ENCODE results near the gene ITIH5. TPM values are rescaled to one million over a fixed set of nuclear protein-coding genes. Genes with fewer than 3 reads are reported as not detected.

Gene ITIH5
- total RNA-seq, 1 donor from 2014 or later = 34.0 TPM

DNA sequence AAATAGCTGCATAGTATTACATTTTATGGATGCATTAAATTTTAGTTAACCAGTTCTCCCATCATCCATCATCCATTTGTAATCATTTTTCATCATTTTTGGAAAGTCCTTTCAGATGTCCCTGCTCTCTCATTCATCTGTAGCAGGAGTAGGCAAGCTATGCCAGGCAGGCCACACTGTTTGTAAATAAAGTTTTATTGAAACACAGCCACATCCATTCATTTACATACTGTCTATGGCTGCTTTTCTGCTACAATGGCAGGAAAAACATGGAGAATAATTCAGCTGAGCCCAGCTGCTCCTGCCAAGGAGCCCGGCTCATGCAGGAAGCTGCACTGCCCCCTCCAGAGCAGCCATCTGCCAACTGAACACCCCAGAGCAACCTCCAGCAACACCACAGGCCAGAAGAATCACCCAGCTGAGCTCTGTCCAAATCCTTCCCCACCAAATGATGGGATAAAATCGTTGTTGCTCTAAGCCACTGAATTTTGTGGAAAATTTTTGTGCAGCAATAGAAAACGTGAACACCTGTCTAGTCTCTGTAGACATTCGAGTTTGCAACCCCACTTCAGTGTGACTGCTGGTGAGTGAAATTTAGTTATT, 19.6 kb downstream of the ITIH5 start:
- peaks cover 5% of the 10 kb centered on the region for H3K4me1 Mint-ChIP-seq (ENCODE audit: unreplicated experiment)
- H3K27me3 Mint-ChIP-seq = no peaks in the 10 kb centered on the region
- TF ChIP-seq, protein P1, sequence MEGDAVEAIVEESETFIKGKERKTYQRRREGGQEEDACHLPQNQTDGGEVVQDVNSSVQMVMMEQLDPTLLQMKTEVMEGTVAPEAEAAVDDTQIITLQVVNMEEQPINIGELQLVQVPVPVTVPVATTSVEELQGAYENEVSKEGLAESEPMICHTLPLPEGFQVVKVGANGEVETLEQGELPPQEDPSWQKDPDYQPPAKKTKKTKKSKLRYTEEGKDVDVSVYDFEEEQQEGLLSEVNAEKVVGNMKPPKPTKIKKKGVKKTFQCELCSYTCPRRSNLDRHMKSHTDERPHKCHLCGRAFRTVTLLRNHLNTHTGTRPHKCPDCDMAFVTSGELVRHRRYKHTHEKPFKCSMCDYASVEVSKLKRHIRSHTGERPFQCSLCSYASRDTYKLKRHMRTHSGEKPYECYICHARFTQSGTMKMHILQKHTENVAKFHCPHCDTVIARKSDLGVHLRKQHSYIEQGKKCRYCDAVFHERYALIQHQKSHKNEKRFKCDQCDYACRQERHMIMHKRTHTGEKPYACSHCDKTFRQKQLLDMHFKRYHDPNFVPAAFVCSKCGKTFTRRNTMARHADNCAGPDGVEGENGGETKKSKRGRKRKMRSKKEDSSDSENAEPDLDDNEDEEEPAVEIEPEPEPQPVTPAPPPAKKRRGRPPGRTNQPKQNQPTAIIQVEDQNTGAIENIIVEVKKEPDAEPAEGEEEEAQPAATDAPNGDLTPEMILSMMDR (conservative IDR thresholded peaks at IDR 0.05) = no peak
- H3K27ac Mint-ChIP-seq = no peak overlapping the region
- DNase-seq (ENCODE audit: extremely low spot score, unreplicated experiment) = no peak
- H3K36me3 Mint-ChIP-seq = peaks cover 7% of the 10 kb centered on the region
- H3K4me3 Mint-ChIP-seq = no peak overlapping the region
- H3K9me3 Mint-ChIP-seq = no peaks in the 10 kb centered on the region

DNA sequence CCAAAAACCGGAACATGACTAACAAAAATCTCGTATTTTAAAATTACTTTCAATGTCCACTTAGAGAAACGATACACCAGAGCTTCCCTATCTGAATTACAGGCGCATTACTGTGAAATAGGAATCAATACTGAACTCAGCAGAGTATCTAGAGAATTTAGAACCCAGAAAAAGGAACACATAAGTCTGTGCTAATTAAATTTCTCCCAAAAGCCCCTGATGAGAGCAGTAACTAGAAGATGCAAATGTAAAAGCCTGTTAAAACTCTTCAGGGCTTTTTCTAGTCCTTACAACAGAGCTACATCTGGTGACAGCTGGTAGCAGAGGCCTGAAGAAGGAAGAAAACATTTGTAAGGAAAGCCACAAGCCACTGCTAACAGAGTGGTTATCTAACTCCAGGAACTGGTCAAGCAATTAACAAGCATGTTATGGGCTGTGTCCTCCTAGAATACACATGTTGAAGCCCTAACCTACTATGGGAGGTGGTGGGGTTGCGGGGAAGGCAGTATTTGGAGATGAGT, 24.2 kb downstream of the ITIH5 start:
- peaks cover 18% of the 10 kb centered on the region for H3K36me3 Mint-ChIP-seq
- no peaks in the 10 kb centered on the region for H3K27me3 Mint-ChIP-seq
- peaks cover 5% of the 10 kb centered on the region for H3K4me1 Mint-ChIP-seq (ENCODE audit: unreplicated experiment)
- DNase-seq (ENCODE audit: extremely low spot score, unreplicated experiment) = no peak
- TF ChIP-seq, protein P1 (conservative IDR thresholded peaks at IDR 0.05) = no peak
- H3K4me3 Mint-ChIP-seq = no peak overlapping the region
- peaks cover 12% of the 10 kb centered on the region for H3K9me3 Mint-ChIP-seq
- no peak overlapping the region for H3K27ac Mint-ChIP-seq

DNA sequence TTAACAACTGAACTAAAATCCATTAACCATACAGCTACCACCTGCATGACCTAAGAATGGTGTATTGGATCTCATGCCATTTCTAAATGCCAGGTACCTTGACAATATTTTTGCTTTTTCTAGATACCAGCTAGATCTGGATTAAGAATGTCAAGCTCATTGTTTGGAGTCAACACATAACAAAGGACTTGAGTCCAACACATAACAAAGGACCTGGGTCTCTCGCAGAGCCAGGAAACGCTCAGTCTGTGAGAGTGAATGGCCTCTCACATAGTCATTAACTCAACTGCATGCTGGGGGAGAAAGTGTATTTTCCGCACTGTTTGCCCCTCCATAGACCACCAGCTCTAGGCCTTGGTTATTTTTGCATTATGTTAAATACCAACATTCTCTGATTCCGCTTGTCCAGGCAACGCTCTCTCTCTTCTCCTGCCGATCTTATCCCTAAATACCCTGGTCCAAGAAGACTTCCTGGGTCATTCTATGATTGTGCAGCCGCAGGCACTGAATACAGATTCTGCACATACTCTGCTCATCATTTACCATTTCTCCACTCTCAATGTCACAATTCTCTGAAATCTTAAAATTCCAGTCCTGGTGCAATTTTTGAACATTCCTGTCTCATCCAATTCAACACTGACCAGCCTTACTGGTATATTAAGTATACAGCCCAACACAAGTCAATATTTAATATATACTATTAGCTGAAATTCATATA, 31.2 kb downstream of the ITIH5 start:
- Mint-ChIP-seq H3K9me3 (peaks cover 12% of the 10 kb centered on the region), H3K27ac (no peak overlapping the region), H3K4me1 (ENCODE audit: unreplicated experiment) (no peaks in the 10 kb centered on the region), H3K27me3 (no peaks in the 10 kb centered on the region), H3K36me3 (peaks cover 18% of the 10 kb centered on the region), H3K4me3 (no peak overlapping the region)
- DNase-seq (ENCODE audit: extremely low spot score, unreplicated experiment) = no peak
- TF ChIP-seq, protein P1 (conservative IDR thresholded peaks at IDR 0.05) = no peak

DNA sequence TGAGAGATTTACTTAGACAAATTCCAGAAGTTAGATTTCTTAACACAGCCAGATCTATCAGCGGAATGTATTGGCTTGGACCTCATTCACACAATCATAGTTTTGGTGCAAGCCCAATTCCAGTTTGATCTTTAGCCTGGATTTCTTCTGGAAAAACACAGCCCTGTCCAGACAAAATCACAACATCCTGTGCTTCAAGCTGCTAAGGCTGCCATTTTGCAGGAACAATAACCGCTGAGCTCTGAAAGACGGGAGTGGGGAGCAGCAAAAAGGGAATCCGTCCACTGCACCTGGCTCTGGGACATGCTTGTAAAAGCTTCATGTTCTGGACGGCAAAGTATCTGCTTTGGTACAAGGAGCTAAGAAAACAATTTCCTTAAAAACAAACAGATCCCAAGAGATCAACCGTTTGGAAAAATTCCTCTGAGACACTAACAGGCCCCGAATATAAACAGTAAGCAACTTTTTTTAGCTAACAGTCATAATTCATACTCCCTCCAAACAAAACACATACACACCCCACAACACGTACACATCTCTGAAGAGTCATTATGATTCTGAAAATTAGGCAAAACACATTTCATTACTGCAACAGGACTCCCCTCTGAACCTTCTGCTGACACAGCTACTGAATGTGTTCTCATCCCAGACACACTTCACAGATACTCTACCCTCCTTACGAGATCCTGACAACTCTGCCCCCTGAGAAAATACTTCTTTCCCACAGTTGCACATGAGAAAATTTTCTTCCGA, 32.4 kb downstream of the ITIH5 start:
- H3K4me3 Mint-ChIP-seq = no peak overlapping the region
- H3K27me3 Mint-ChIP-seq = no peaks in the 10 kb centered on the region
- H3K9me3 Mint-ChIP-seq = peaks cover 12% of the 10 kb centered on the region

DNA sequence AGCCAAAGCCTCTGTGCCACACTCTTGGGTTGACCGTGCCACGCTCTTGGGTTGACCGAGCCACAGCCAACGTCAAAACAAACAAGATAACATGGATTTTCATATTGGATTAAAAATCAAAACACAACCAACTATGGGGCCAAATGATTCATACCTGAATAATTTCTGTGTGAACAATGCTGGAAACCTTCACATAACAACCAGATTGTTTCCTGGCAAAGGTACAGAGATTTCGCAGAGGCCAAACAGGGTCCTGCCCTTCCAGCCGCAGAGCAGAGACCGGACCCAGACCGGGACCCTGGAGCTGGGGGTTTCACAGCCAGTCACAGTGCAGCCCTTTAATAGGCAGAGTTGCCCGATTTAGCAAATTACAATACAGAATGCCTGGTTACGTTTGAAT, 40.5 kb downstream of the ITIH5 start:
- H3K27me3 Mint-ChIP-seq = no peaks in the 10 kb centered on the region
- H3K36me3 Mint-ChIP-seq = peaks cover 5% of the 10 kb centered on the region
- H3K4me3 Mint-ChIP-seq = no peak overlapping the region
- H3K9me3 Mint-ChIP-seq = no peaks in the 10 kb centered on the region
- no peaks in the 10 kb centered on the region for H3K4me1 Mint-ChIP-seq (ENCODE audit: unreplicated experiment)
- TF ChIP-seq, protein P1 (conservative IDR thresholded peaks at IDR 0.05) = no peak
- no peak overlapping the region for H3K27ac Mint-ChIP-seq
- DNase-seq (ENCODE audit: extremely low spot score, unreplicated experiment) = no peak

More for the DNA sequence above, 32.4 kb downstream of the ITIH5 start:
- TF ChIP-seq, protein P1 (conservative IDR thresholded peaks at IDR 0.05) = no peak
- peaks cover 13% of the 10 kb centered on the region for H3K36me3 Mint-ChIP-seq
- H3K4me1 Mint-ChIP-seq (ENCODE audit: unreplicated experiment) = no peaks in the 10 kb centered on the region
- H3K27ac Mint-ChIP-seq = no peak overlapping the region
- DNase-seq (ENCODE audit: extremely low spot score, unreplicated experiment) = no peak
